ENCODE data around the gene PRKAB1. TPM values are rescaled to one million over a fixed set of nuclear protein-coding genes. Genes with fewer than 3 reads are reported as not detected.

PRKAB1 gene
- total and polyA plus RNA-seq, 4 donors = 34.7 to 57.5 (median 37.9) TPM

DNA sequence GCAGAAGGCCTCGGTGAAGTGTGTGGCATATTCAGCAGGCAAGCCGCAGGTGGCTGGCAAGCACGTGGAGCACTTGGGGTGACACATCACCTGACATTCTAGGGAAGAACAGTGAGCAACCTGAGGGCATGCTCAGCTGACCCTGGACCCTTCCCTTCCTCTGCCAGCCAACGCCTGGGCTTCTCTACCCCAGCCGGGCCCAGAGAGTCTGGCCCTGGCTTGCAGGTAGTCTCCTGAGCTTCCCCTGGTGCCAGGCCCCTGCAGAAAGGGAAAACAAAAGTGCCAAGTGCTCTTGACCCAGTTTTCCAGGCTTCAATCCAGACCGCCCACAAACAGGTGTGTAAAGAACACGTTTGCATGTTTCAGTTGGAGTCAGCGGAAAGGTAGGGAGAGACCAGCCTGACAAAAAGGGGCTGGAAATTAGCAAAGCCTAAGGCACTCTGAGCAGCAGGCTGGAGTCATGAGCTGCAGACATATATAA is 45.7 kb downstream of the PRKAB1 start:
- H3K9me3 ChIP-seq (ENCODE audit: control insufficient read depth in 4 of 4, insufficient read depth in 3 of 4, low read length in 3 of 4) = peaks cover 0 to 2% (median 0%) of the 10 kb centered on the region in 4 donors
- peak; percentile 26 to 64 (median 37) for DNase-seq

GRCh38 chr12:119714614-119715267 is 46.8 kb downstream of the PRKAB1 start:
- no peak overlapping the region for H3K27ac ChIP-seq (ENCODE audit: low read depth in 1 of 2, low read length in 1 of 2)
- 96 to 97% methylated on average over 4 of the region's 4 CpGs for WGBS, 2 donors

More for the DNA sequence above, 45.7 kb downstream of the PRKAB1 start:
- TF ChIP-seq CTCF (IDR thresholded peaks at IDR 0.05; ENCODE audit: control extremely low read depth, extremely low read depth) = no peak
- Histone ChIP-seq H3K36me3 (ENCODE audit: control insufficient read depth in 4 of 4, insufficient read depth in 4 of 4, low read length in 4 of 4) (peaks cover 0 to 28% (median 2%) of the 10 kb centered on the region in 4 donors), H3K9ac (ENCODE audit: insufficient read depth in 1 of 2, low read length in 2 of 2) (no peak overlapping the region), H3K4me3 (no peak overlapping the region), H3K4me1 (ENCODE audit: control insufficient read depth in 5 of 5, insufficient read depth in 5 of 5, low read length in 5 of 5) (peaks cover 0 to 13% (median 4%) of the 10 kb centered on the region in 5 donors), H3K27ac (ENCODE audit: low read depth in 1 of 2, low read length in 1 of 2) (peak overlapping the region in 1 of 2 donors; percentile 68), H3K27me3 (ENCODE audit: control insufficient read depth in 3 of 3, insufficient read depth in 3 of 3, low read length in 2 of 3) (no peaks in the 10 kb centered on the region)
- WGBS, 2 donors = 76 to 86% methylated on average over 8 of the region's 8 CpGs
- ATAC-seq (ENCODE audit: insufficient read depth, low FRiP score) = no peak

GRCh38 chr12:119715268-119715620 is 47.3 kb downstream of the PRKAB1 start:
- 88 to 97% methylated on average over 3 of the region's 3 CpGs for WGBS, 2 donors
- Histone ChIP-seq H3K27ac (ENCODE audit: low read depth in 1 of 2, low read length in 1 of 2) (no peak overlapping the region), H3K4me3 (no peak overlapping the region), H3K9me3 (ENCODE audit: control insufficient read depth in 4 of 4, insufficient read depth in 3 of 4, low read length in 3 of 4) (peaks cover 0 to 2% (median 0%) of the 10 kb centered on the region in 4 donors), H3K9ac (ENCODE audit: insufficient read depth in 1 of 2, low read length in 2 of 2) (no peak overlapping the region), H3K27me3 (ENCODE audit: control insufficient read depth in 3 of 3, insufficient read depth in 3 of 3, low read length in 2 of 3) (no peaks in the 10 kb centered on the region), H3K36me3 (ENCODE audit: control insufficient read depth in 4 of 4, insufficient read depth in 4 of 4, low read length in 4 of 4) (peaks cover 0 to 25% (median 2%) of the 10 kb centered on the region in 4 donors), H3K4me1 (ENCODE audit: control insufficient read depth in 5 of 5, insufficient read depth in 5 of 5, low read length in 5 of 5) (peaks cover 0 to 13% (median 4%) of the 10 kb centered on the region in 5 donors)
- DNase-seq (no peak), ATAC-seq (ENCODE audit: insufficient read depth, low FRiP score) (no peak)
- no peak for TF ChIP-seq CTCF (IDR thresholded peaks at IDR 0.05; ENCODE audit: control extremely low read depth, extremely low read depth)

More at GRCh38 chr12:119714614-119715267, 46.8 kb downstream of the PRKAB1 start:
- Histone ChIP-seq H3K36me3 (ENCODE audit: control insufficient read depth in 4 of 4, insufficient read depth in 4 of 4, low read length in 4 of 4) (peaks cover 0 to 30% (median 2%) of the 10 kb centered on the region in 4 donors), H3K4me1 (ENCODE audit: control insufficient read depth in 5 of 5, insufficient read depth in 5 of 5, low read length in 5 of 5) (peaks cover 0 to 13% (median 4%) of the 10 kb centered on the region in 5 donors), H3K27me3 (ENCODE audit: control insufficient read depth in 3 of 3, insufficient read depth in 3 of 3, low read length in 2 of 3) (no peaks in the 10 kb centered on the region), H3K4me3 (no peak overlapping the region), H3K9ac (ENCODE audit: insufficient read depth in 1 of 2, low read length in 2 of 2) (no peak overlapping the region), H3K9me3 (ENCODE audit: control insufficient read depth in 4 of 4, insufficient read depth in 3 of 4, low read length in 3 of 4) (peaks cover 0 to 2% (median 0%) of the 10 kb centered on the region in 4 donors)
- DNase-seq (no peak), ATAC-seq (ENCODE audit: insufficient read depth, low FRiP score) (no peak)
- TF ChIP-seq CTCF (IDR thresholded peaks at IDR 0.05; ENCODE audit: control extremely low read depth, extremely low read depth) = no peak
